Suprapubic skin (tissue), 4 donors: ENCODE measurements around the gene EVI5L. TPM values are rescaled to one million over a fixed set of nuclear protein-coding genes. Genes with fewer than 3 reads are reported as not detected.
A peak's percentile ranks its signal among the peaks of the same experiment; 100 is the strongest.

Source experiments
- DNase-seq, 2 donors: peaks; one replicate each; pipeline ENCODE4 v3.0.0-alpha.2; 2019; ENCODE audit warnings: low spot score in 2 of 2
- H3K27ac ChIP-seq: fragments of 200-600 bp; sonication (generic); one replicate; pipeline ENCODE4 v1.5.1; 2019
- H3K27me3 ChIP-seq: fragments of 200-600 bp; sonication (generic); one replicate; pipeline ENCODE4 v1.5.1; 2019
- H3K36me3 ChIP-seq: fragments of 200-600 bp; sonication (generic); one replicate; pipeline ENCODE4 v1.5.1; 2019
- H3K4me1 ChIP-seq: fragments of 200-600 bp; sonication (generic); one replicate; pipeline ENCODE4 v1.5.1; 2019
- H3K4me3 ChIP-seq: fragments of 200-600 bp; sonication (generic); one replicate; pipeline ENCODE4 v1.5.1; 2019; ENCODE audit warnings: mild to moderate bottlenecking
- H3K9me3 ChIP-seq: fragments of 200-600 bp; sonication (generic); one replicate; pipeline ENCODE4 v1.5.1; 2019
- EP300 ChIP-seq: sonication (generic); formaldehyde crosslinking; IDR thresholded peaks from one replicate; pipeline ENCODE4 v1.6.1; 2017; ENCODE audit warnings: antibody characterized with exemption
- POLR2A ChIP-seq, 2 donors: fragments of 450-650 bp; IDR thresholded peaks; one replicate each; pipeline ENCODE4 v1.6.1; 2017; ENCODE audit warnings: antibody characterized with exemption in 2 of 2, mild to moderate bottlenecking in 2 of 2, moderate library complexity in 2 of 2
- POLR2AphosphoS5 ChIP-seq, 3 donors: sonication (generic); formaldehyde crosslinking; IDR thresholded peaks; one replicate each; pipeline ENCODE4 v1.6.1; 2017; ENCODE audit warnings: antibody characterized with exemption in 3 of 3
- WGBS: methylation state at CpG from one replicate; pipeline ENCODE4 v1.1.5; 2018; 5-methylcytosine and 5-hydroxymethylcytosine counted together
- total RNA-seq, 4 donors: library from RNA; depleted of rRNA; stranded (reverse); fragments of >200 nt; gene quantifications; one replicate each; pipeline ENCODE4 v1.1.0, GENCODE V29; 2016
- TF ChIP-seq, protein P1 (sequence below), 2 donors: fragments of 200-600 bp in 1 of 2; fragments of 450-650 bp in 1 of 2; sonication (generic) in 1 of 2; IDR thresholded peaks; one replicate each; pipeline ENCODE4 v1.5.1; 2016 to 2019; ENCODE audit warnings: antibody characterized with exemption in 2 of 2, mild to moderate bottlenecking in 1 of 2, moderate library complexity in 1 of 2

EVI5L gene
- total RNA-seq, 4 donors from 2014 or later, result 17.2 to 29.4 (median 25.6) TPM

- H3K36me3 ChIP-seq, result no peaks in the 10 kb centered on the region
- peaks cover 40% of the 10 kb centered on the region for H3K27me3 ChIP-seq
- peak; percentile 93 to 94 for DNase-seq
- H3K4me3 ChIP-seq, result peak overlapping the region; percentile 28
- no peaks in the 10 kb centered on the region for H3K9me3 ChIP-seq
- 4% methylated on average over 32 of the region's 33 CpGs for WGBS
- H3K27ac ChIP-seq, result peak overlapping the region; percentile 59
- TF ChIP-seq EP300 (no peak), POLR2A (IDR thresholded peaks at IDR 0.05) (no peak), POLR2AphosphoS5 (IDR thresholded peaks at IDR 0.05) (no peak)
- TF ChIP-seq, protein P1, sequence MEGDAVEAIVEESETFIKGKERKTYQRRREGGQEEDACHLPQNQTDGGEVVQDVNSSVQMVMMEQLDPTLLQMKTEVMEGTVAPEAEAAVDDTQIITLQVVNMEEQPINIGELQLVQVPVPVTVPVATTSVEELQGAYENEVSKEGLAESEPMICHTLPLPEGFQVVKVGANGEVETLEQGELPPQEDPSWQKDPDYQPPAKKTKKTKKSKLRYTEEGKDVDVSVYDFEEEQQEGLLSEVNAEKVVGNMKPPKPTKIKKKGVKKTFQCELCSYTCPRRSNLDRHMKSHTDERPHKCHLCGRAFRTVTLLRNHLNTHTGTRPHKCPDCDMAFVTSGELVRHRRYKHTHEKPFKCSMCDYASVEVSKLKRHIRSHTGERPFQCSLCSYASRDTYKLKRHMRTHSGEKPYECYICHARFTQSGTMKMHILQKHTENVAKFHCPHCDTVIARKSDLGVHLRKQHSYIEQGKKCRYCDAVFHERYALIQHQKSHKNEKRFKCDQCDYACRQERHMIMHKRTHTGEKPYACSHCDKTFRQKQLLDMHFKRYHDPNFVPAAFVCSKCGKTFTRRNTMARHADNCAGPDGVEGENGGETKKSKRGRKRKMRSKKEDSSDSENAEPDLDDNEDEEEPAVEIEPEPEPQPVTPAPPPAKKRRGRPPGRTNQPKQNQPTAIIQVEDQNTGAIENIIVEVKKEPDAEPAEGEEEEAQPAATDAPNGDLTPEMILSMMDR (IDR thresholded peaks at IDR 0.05), result no peak
- H3K4me1 ChIP-seq, result peaks cover 61% of the 10 kb centered on the region
These were observed 41.7 kb downstream of the EVI5L start for GRCh38 chr19:7871437-7872305.

- H3K36me3 ChIP-seq, result no peaks in the 10 kb centered on the region
- H3K27ac ChIP-seq, result no peak overlapping the region
- H3K4me1 ChIP-seq, result peaks cover 58% of the 10 kb centered on the region
- peaks cover 38% of the 10 kb centered on the region for H3K27me3 ChIP-seq
- peak overlapping the region; percentile 28 for H3K4me3 ChIP-seq
- 70% methylated on average over 15 of the region's 47 CpGs for WGBS
- no peak for DNase-seq
- H3K9me3 ChIP-seq, result no peaks in the 10 kb centered on the region
- no peak for TF ChIP-seq EP300
- no peak for TF ChIP-seq POLR2AphosphoS5 (IDR thresholded peaks at IDR 0.05)
- no peak for TF ChIP-seq POLR2A (IDR thresholded peaks at IDR 0.05)
- TF ChIP-seq, protein P1 (IDR thresholded peaks at IDR 0.05), result no peak
These were observed 42.5 kb downstream of the EVI5L start for GRCh38 chr19:7872306-7873204.

DNA sequence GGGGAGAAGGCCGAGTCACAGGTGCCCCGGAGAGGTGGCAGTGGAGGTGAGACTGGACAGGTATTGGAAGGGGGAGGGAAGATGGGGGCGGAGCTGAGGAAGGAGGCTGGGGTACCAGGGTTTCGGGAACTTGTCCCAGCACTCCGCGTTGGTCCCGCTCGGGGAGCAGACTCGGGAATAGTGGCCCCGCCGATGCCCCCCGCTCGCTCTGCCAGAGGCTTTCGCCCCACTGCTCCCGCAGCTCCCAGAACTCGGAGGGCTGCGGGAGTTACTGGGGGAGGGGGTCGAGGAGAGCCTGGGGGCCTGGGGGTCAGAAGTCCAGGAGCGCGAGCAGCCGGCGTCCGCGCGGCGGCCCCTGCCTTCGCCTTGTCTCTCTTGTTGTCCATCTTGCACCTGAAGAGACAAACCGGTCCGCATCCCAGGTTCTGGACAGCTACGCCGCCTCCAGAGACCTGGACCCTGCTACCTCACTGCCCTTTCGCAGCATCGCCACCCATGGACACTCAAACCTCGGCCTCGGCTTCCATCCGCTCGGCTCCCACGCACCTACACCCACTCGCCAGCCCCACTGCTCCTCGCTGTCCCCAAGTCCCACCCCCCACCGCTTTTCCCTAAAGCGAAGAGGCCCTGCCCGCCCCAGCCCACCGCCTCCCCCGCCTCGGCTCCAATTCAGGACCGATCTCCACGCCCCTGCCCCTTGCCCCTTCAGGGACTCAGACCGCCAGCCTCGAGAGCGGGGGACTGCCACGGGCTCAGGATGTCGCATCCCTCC is 43.5 kb downstream of the EVI5L start:
- TF ChIP-seq EP300 (no peak), POLR2AphosphoS5 (IDR thresholded peaks at IDR 0.05) (no peak), POLR2A (IDR thresholded peaks at IDR 0.05) (no peak)
- TF ChIP-seq, protein P1 (IDR thresholded peaks at IDR 0.05), result no peak
- WGBS, result 12% methylated on average over 51 of the region's 53 CpGs
- Histone ChIP-seq H3K4me1 (peaks cover 53% of the 10 kb centered on the region), H3K4me3 (peak overlapping the region; percentile 46), H3K36me3 (no peaks in the 10 kb centered on the region), H3K27ac (no peak overlapping the region), H3K9me3 (no peaks in the 10 kb centered on the region), H3K27me3 (peaks cover 34% of the 10 kb centered on the region)
- no peak for DNase-seq

GRCh38 chr19:7874076-7874896 is 44.3 kb downstream of the EVI5L start, which contains the start of gene PRR36:
Gene PRR36 (minus strand): TSS chr19:7874390. CDS start chr19:7873689, 701 bp downstream.
- Histone ChIP-seq H3K27ac (no peak within 1 kb of the TSS), H3K9me3 (no peaks in the 10 kb centered on the region), H3K36me3 (no peaks in the 10 kb centered on the region), H3K27me3 (peaks cover 33% of the 10 kb centered on the region), H3K4me3 (peak within 1 kb of the TSS; percentile 46), H3K4me1 (peaks cover 46% of the 10 kb centered on the region)
- 8% methylated on average over 23 of the region's 88 CpGs for WGBS
- DNase-seq, result no peak
- no peak for TF ChIP-seq POLR2A (IDR thresholded peaks at IDR 0.05)
- TF ChIP-seq, protein P1 (IDR thresholded peaks at IDR 0.05), result no peak
- TF ChIP-seq POLR2AphosphoS5 (IDR thresholded peaks at IDR 0.05), result no peak
- no peak for TF ChIP-seq EP300
